ENCODE data around the gene ZRSR2. TPM values are rescaled to one million over a fixed set of nuclear protein-coding genes. Genes with fewer than 3 reads are reported as not detected.

The ZRSR2 gene
- total RNA-seq, 1 experiment from 2014 or later, result 3.0 TPM

DNA sequence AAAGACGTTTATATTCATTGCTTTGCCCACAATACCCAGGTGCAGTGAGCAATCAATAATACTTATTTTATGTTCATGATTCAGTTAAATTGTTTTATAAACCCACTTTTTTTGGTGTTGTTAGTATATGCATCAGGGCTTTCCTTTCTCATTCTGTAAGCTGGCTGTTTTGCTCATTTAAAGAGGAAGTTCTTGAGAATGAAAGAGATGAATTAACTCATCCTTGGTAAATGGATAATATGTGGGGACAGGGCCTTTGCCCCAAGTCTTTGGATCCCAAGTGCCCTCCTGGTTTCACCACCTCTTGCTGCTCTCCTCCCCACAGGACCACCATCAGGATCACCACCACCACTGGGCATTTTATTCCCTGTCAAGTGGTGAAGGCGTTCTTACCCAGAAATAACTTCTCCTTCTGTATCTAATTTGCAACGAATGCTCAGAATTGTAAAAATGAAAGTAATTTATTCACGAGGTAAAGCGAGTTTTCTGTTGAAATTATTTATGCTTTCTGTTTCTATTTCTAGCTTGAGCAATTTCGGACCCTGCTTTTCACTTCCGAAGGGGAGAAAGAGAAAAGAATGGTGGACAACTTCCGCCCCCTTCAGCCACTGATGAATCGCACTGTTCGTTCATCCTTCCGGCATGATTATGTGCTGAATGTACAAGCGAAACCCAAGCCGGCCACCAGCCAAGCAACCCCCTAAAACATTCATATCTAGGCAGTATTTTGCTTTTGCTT is 8.2 kb upstream of the ZRSR2 start:
- Histone ChIP-seq H3K36me3 (ENCODE audit: control insufficient read depth, insufficient read depth, low read length) (no peaks in the 10 kb centered on the region; the same call in 1 of the 2 replicates), H3K4me3 (ENCODE audit: low read depth in 2 of 2, low read length in 2 of 2) (no peak overlapping the region), H3K27ac (ENCODE audit: low read length) (no peak overlapping the region), H3K4me1 (ENCODE audit: control insufficient read depth, insufficient read depth, low read length) (no peaks in the 10 kb centered on the region), H3K27me3 (ENCODE audit: control insufficient read depth, insufficient read depth, low read length) (no peaks in the 10 kb centered on the region), H3K9me3 (ENCODE audit: control insufficient read depth, insufficient read depth, low read depth, low read length) (no peaks in the 10 kb centered on the region)
- TF ChIP-seq CTCF (IDR thresholded peaks at IDR 0.05) (no peak), TCF7L2 (IDR thresholded peaks at IDR 0.05; ENCODE audit: low read depth, low read length) (no peak), REST (IDR thresholded peaks at IDR 0.05; ENCODE audit: insufficient read depth in 1 of 2, low read depth in 2 of 2, low read length in 1 of 2) (no peak), POLR2AphosphoS5 (IDR thresholded peaks at IDR 0.05; ENCODE audit: low read depth, low read length) (no peak), SIN3A (IDR thresholded peaks at IDR 0.05; ENCODE audit: borderline replicate concordance, insufficient read depth, low read depth, low read length) (no peak)
- intact Hi-C loops (cut with micrococcal nuclease; ENCODE audit: unreplicated experiment), result no loop called here
- DNase-seq (ENCODE audit: low read depth, low spot score), result no peak
- in situ Hi-C loops (cut with HindIII; ENCODE audit: low pct_unique_long_range_greater_than_20kb, low sequenced_read_pairs), result no loop called here
- BruUV-seq (replicated peaks), result no TSS peak
- ChIA-PET POLR2A (no interaction called here), CTCF (no interaction called here)
- no peak for ATAC-seq

DNA sequence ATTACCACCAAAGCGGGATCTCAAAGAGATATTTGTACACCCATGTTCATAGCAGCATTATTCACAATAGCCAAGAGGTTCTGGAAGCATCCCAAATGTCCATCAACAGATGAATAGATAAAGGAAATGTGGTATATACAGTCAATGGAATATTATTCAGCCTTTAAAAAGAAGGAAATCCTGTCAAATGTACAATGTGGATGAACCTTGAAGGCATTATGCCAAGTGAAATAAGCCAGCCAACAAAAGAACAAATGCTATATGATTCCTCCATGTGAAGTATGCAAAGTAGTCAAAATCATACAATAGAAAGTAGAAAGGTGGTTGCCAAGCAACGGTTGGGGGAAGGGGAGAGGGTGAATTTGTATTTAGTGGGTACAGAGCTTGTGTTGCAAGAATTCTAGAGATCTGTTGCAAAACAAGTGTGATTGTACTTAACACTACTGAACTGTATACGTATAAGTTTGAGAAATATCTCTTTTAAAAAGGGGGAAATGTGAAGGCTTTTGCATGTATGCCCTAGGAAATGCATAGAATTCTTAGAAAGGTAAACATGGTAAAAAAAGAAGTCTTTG is 5.0 kb upstream of the ZRSR2 start:
- H3K4me1 ChIP-seq (ENCODE audit: control insufficient read depth, insufficient read depth, low read length), result no peaks in the 10 kb centered on the region
- H3K4me3 ChIP-seq (ENCODE audit: low read depth in 2 of 2, low read length in 2 of 2), result no peak overlapping the region
- TF ChIP-seq CTCF (IDR thresholded peaks at IDR 0.05), result no peak
- no peaks in the 10 kb centered on the region for H3K9me3 ChIP-seq (ENCODE audit: control insufficient read depth, insufficient read depth, low read depth, low read length)
- intact Hi-C loops (cut with micrococcal nuclease; ENCODE audit: unreplicated experiment) (no loop called here), in situ Hi-C loops (cut with HindIII; ENCODE audit: low pct_unique_long_range_greater_than_20kb, low sequenced_read_pairs) (no loop called here)
- no peaks in the 10 kb centered on the region for H3K36me3 ChIP-seq (ENCODE audit: control insufficient read depth, insufficient read depth, low read length)
- H3K27ac ChIP-seq (ENCODE audit: low read length), result no peak overlapping the region
- H3K27me3 ChIP-seq (ENCODE audit: control insufficient read depth, insufficient read depth, low read length), result no peaks in the 10 kb centered on the region
- ChIA-PET POLR2A (no interaction called here), CTCF (no interaction called here)
- ATAC-seq, result no peak
- TSS peak; percentile 64 for BruUV-seq (replicated peaks)
- no peak for DNase-seq (ENCODE audit: low read depth, low spot score)
